MM.1S (cell line): ENCODE measurements around the gene BRIP1.

Experiments used
- DNase-seq: peaks from one replicate; pipeline ENCODE4 v3.0.0-alpha.2; 2015
- H2AFZ ChIP-seq: fragments of 300-600 bp; sonication (generic); 2 replicates; pipeline ENCODE4 v1.6.0; 2016; ENCODE audit warnings: antibody characterized with exemption, low read length
- H3F3A ChIP-seq: fragments of 300-600 bp; sonication (generic); 2 replicates; pipeline ENCODE4 v1.6.1; 2016; ENCODE audit warnings: mild to moderate bottlenecking, antibody characterized with exemption, low read length, moderate library complexity, mixed read lengths; ENCODE audit not compliant: insufficient read depth
- H3K27ac ChIP-seq: fragments of 300-600 bp; sonication (generic); 2 replicates; pipeline ENCODE4 v1.5.1; 2016; ENCODE audit warnings: mild to moderate bottlenecking, low read length
- H3K27me3 ChIP-seq: fragments of 300-600 bp; sonication (generic); replicated peaks from 2 replicates; pipeline ENCODE4 v1.6.0; 2016; ENCODE audit warnings: low read length; ENCODE audit not compliant: insufficient read depth
- H3K36me3 ChIP-seq: fragments of 300-600 bp; sonication (generic); replicated peaks from 2 replicates; pipeline ENCODE4 v1.6.1; 2016; ENCODE audit warnings: mild to moderate bottlenecking, low read length, mixed read lengths; ENCODE audit not compliant: insufficient read depth
- H3K4me1 ChIP-seq: fragments of 300-600 bp; sonication (generic); 2 replicates; pipeline ENCODE4 v1.6.1; 2016; ENCODE audit warnings: low read length, mixed read lengths
- H3K4me2 ChIP-seq: fragments of 300-600 bp; sonication (generic); 2 replicates; pipeline ENCODE4 v1.6.0; 2016; ENCODE audit warnings: low read depth, low read length
- H3K4me3 ChIP-seq: fragments of 300-600 bp; sonication (generic); 2 replicates; pipeline ENCODE4 v1.5.1; 2016; ENCODE audit warnings: low read length, mixed read lengths
- H3K79me2 ChIP-seq: fragments of 300-600 bp; sonication (generic); 2 replicates; pipeline ENCODE4 v1.6.1; 2016; ENCODE audit warnings: mixed run types, low read length, mixed read lengths
- H3K9ac ChIP-seq: fragments of 300-600 bp; sonication (generic); 2 replicates; pipeline ENCODE4 v1.6.1; 2016; ENCODE audit warnings: low read length, mixed read lengths
- H3K9me2 ChIP-seq: fragments of 300-600 bp; sonication (generic); replicated peaks from 2 replicates; pipeline ENCODE4 v1.6.1; 2016; ENCODE audit warnings: mild to moderate bottlenecking, low read length, mixed read lengths; ENCODE audit not compliant: insufficient read depth
- H3K9me3 ChIP-seq: fragments of 300-600 bp; sonication (generic); replicated peaks from 2 replicates; pipeline ENCODE4 v1.6.1; 2016; ENCODE audit warnings: mild to moderate bottlenecking, low read length, mixed read lengths; ENCODE audit not compliant: insufficient read depth
- H4K20me1 ChIP-seq: fragments of 300-600 bp; sonication (generic); 2 replicates; pipeline ENCODE4 v1.6.1; 2016; ENCODE audit warnings: mild to moderate bottlenecking, low read length, moderate library complexity, mixed read lengths; ENCODE audit not compliant: insufficient read depth
- EZH2 ChIP-seq: fragments of 300-600 bp; sonication (generic); optimal IDR thresholded peaks from 2 replicates; pipeline ENCODE3; 2017; ENCODE audit warnings: low read depth, mild to moderate bottlenecking, antibody characterized with exemption, low read length, mixed read lengths
- EZH2phosphoT487 ChIP-seq: fragments of 300-600 bp; sonication (generic); IDR thresholded peaks from 2 replicates; pipeline ENCODE4 v1.6.1; 2018; ENCODE audit warnings: antibody characterized with exemption, low read length
- TF ChIP-seq, protein P1 (sequence below): fragments of 300-600 bp; sonication (generic); IDR thresholded peaks from 2 replicates; pipeline ENCODE4 v1.5.1; 2016; ENCODE audit warnings: antibody characterized with exemption, low read length, mixed read lengths

The BRIP1 gene

DNA sequence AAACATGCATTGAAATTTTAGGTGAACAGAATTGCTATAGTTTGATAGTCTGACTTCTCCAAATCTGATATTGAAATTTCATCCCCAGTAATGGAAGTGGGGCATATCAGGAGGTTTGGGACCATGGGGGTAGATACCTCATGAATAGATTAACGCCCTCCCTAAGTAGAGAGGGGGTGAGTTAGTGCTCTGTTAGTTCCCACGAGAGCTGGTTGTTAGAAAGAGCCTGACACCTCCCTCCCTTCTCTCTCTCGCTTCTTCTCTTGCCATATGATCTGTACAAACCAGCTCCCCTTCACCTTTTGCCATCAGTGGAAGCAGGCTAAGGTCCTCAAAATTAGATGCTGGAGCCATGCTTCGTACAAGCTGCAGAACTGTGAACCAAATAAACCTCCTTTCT is 78.8 kb downstream of the BRIP1 start:
- Histone ChIP-seq H3K4me3 (no peak overlapping the region), H3K9me3 (no peaks in the 10 kb centered on the region), H3K27ac (no peak overlapping the region), H3K36me3 (peaks cover 3% of the 10 kb centered on the region; the same call in 1 of the 2 replicates), H3F3A (no peaks in the 10 kb centered on the region), H3K4me1 (0 out of 2 replicates have a peak, but pooled peaks cover 12% of the 10 kb centered on the region), H2AFZ (no peak overlapping the region), H3K4me2 (no peak overlapping the region), H3K79me2 (no peaks in the 10 kb centered on the region), H3K9me2 (no peaks in the 10 kb centered on the region), H3K9ac (no peak overlapping the region), H3K27me3 (no peaks in the 10 kb centered on the region), H4K20me1 (no peaks in the 10 kb centered on the region)
- TF ChIP-seq, protein P1, sequence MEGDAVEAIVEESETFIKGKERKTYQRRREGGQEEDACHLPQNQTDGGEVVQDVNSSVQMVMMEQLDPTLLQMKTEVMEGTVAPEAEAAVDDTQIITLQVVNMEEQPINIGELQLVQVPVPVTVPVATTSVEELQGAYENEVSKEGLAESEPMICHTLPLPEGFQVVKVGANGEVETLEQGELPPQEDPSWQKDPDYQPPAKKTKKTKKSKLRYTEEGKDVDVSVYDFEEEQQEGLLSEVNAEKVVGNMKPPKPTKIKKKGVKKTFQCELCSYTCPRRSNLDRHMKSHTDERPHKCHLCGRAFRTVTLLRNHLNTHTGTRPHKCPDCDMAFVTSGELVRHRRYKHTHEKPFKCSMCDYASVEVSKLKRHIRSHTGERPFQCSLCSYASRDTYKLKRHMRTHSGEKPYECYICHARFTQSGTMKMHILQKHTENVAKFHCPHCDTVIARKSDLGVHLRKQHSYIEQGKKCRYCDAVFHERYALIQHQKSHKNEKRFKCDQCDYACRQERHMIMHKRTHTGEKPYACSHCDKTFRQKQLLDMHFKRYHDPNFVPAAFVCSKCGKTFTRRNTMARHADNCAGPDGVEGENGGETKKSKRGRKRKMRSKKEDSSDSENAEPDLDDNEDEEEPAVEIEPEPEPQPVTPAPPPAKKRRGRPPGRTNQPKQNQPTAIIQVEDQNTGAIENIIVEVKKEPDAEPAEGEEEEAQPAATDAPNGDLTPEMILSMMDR, result no peak
- no peak for TF ChIP-seq EZH2
- no peak for TF ChIP-seq EZH2phosphoT487
- no peak for DNase-seq

DNA sequence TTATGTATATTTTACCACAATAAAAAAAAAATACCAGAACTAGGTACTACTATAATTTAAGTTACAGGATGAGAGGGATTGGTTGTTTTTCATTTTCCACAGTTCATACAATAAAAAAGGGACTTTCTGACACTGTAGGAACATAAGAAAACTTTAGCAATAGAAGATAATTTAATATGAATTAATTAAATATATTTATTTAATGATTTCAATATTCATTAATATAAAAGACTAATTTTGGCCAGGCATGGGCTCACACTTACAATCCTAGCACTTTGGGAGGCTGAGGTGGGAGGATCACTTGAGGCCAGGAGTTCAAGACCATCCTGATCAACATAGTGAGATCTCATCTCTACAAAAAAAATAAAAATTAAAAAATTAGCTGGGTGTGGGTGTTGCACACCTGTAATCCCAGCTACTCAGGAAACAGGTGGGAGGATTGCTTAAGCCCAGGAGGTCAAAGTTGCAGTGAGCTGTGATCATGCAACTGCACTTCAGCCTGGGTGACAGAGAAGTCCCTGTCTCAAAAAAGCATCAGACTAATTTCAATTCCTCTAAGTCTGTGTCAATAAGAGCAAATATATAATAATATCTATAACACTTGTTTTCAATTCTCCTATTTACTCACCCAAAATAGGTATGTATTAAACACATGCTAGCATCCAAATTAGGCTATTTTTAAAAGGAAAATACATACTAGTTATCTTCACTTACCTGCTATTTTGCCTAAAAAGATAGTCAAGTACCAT is 79.6 kb downstream of the BRIP1 start:
- no peaks in the 10 kb centered on the region for H3K27me3 ChIP-seq
- no peaks in the 10 kb centered on the region for H3K9me2 ChIP-seq
- H3K4me1 ChIP-seq, result 0 out of 2 replicates have a peak, but pooled peaks cover 12% of the 10 kb centered on the region
- TF ChIP-seq, protein P1, result no peak
- TF ChIP-seq EZH2 (no peak), EZH2phosphoT487 (no peak)
- no peak for DNase-seq
- H3K27ac ChIP-seq, result no peak overlapping the region
- H4K20me1 ChIP-seq, result no peaks in the 10 kb centered on the region
- H3F3A ChIP-seq, result no peaks in the 10 kb centered on the region
- no peak overlapping the region for H3K4me3 ChIP-seq
- H3K9me3 ChIP-seq, result no peaks in the 10 kb centered on the region
- H3K4me2 ChIP-seq, result no peak overlapping the region
- H2AFZ ChIP-seq, result no peak overlapping the region
- H3K9ac ChIP-seq, result no peak overlapping the region
- no peaks in the 10 kb centered on the region for H3K79me2 ChIP-seq
- peaks cover 3% of the 10 kb centered on the region; the same call in 1 of the 2 replicates for H3K36me3 ChIP-seq

DNA sequence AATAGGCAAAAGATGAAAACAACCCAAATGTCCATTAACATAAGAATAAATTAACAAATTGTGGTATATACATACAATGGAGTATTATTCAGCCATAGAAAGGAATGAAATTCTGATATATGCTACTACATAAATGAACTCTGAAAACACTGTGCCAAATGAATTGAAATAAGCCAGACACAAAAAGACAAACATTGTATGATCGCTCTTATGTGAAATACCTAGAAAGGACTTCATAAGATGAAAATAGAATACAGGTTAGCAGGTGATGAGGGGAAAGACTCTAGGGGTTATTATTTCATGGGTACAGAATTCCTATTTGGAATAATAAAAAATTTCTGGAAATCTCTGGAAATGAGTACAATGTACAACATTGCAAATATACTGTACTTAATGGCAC is 80.2 kb downstream of the BRIP1 start:
- TF ChIP-seq EZH2, result no peak
- TF ChIP-seq EZH2phosphoT487, result no peak
- TF ChIP-seq, protein P1, result no peak
- H3K27ac ChIP-seq, result no peak overlapping the region
- no peaks in the 10 kb centered on the region for H3K9me3 ChIP-seq
- no peak overlapping the region for H2AFZ ChIP-seq
- peaks cover 3% of the 10 kb centered on the region; the same call in 1 of the 2 replicates for H3K36me3 ChIP-seq
- DNase-seq, result no peak
- H3K4me1 ChIP-seq, result 0 out of 2 replicates have a peak, but pooled peaks cover 12% of the 10 kb centered on the region
- no peaks in the 10 kb centered on the region for H3K9me2 ChIP-seq
- H4K20me1 ChIP-seq, result no peaks in the 10 kb centered on the region
- no peaks in the 10 kb centered on the region for H3K79me2 ChIP-seq
- H3K9ac ChIP-seq, result no peak overlapping the region
- no peaks in the 10 kb centered on the region for H3F3A ChIP-seq
- H3K4me2 ChIP-seq, result no peak overlapping the region
- no peak overlapping the region for H3K4me3 ChIP-seq
- no peaks in the 10 kb centered on the region for H3K27me3 ChIP-seq
